Heart left ventricle (tissue), 13 donors: ENCODE data around the gene TMEFF2.

Experiments used
- CTCF ChIP-seq, 12 donors: fragments of 200-600 bp; sonication (generic) in 4 of 12; IDR thresholded peaks; one replicate each; pipeline versions ENCODE4 v1.5.0 to v1.8.0; 2018 to 2022; ENCODE audit warnings: antibody characterized with exemption in 12 of 12, mild to moderate bottlenecking in 5 of 12
- POLR2A ChIP-seq, 2 donors: fragments of 450-650 bp; IDR thresholded peaks; one replicate each; pipeline ENCODE4 v1.6.1; 2017; ENCODE audit warnings: antibody characterized with exemption in 2 of 2, mild to moderate bottlenecking in 2 of 2, moderate library complexity in 2 of 2
- donor health status: ischemic (EF 13 %, LVEDD 7.1; RV severe dilation, severe dysfunction).
- donor health status: DM: no; HTN: yes; CAD: no.
- donor health status: DM: no; HTN: no; CAD: no.
- donor health status: ischemic (EF 25% LVEDD 6.9; RV normal size, moderate dysfunction).
- donor health status: ischemic (EF 25% LVEDD 5.7; RV mildly dilated, moderate dysfunction).
- donor health status: ischemic (EF 35%, LVEDD 5.7; RV mildly dilated, moderate dysfunction).
- donor health status: nonischemic (EF 11% LVEDD 7.7; RV severe dilation, severe dysfunction).
- donor health status: DM: yes; HTN: yes; CAD: no.
- donor health status: PGD.
- donor health status: ischemic (EF 29% LVEDD 5.4; RV normal size, mild dysfunction).
- donor health status: nonischemic (EF 23%, LVEDD 6.1; RV moderate dilation, normal function).

DNA sequence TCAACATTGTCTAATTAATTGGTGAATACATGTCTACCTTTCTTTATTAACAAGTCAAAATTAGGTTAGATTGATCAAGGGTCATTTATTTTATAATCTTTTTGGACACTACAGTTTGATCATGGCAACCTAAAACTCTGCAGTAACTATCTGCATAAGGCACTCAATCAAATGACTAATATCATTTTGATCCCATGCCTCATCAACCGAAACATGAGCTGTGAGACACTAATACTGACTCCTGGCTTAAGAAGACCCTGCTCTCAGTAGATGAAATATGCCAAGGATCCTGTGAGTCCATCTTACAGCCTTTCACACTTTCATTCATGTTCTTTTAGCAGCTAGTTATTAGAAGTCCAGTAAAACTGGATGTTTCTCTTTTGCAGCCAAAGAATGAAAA, 178.5 kb downstream of the TMEFF2 start:
- TF ChIP-seq CTCF (IDR thresholded peaks at IDR 0.05) = no peak
- no peak for TF ChIP-seq POLR2A (IDR thresholded peaks at IDR 0.05)
